Liver (tissue), 3 donors: ENCODE data around the gene TCF7L1.

Source experiments
- JUND ChIP-seq, 2 donors: IDR thresholded peaks; 2 replicates each; pipeline ENCODE4 v1.6.1; 2016; ENCODE audit warnings: antibody characterized with exemption in 2 of 2
- RAD21 ChIP-seq, 2 donors: IDR thresholded peaks; 2 replicates each; pipeline ENCODE4 v1.6.1; 2016; ENCODE audit warnings: antibody characterized with exemption in 2 of 2, mild to moderate bottlenecking in 2 of 2
- TAF1 ChIP-seq: conservative IDR thresholded peaks from 2 replicates; pipeline ENCODE4 v1.6.1; 2016; ENCODE audit warnings: antibody characterized with exemption, mild to moderate bottlenecking
- TF ChIP-seq, protein P1 (sequence below): fragments of 150-350 bp; IDR thresholded peaks from 2 replicates; pipeline ENCODE4 v1.5.1; 2017; ENCODE audit warnings: improper control_type of control experiment, low read depth, low read length; ENCODE audit not compliant: missing input control
- TF ChIP-seq, protein P2 (sequence below): IDR thresholded peaks from 2 replicates; pipeline ENCODE4 v1.6.1; 2016; ENCODE audit warnings: antibody characterized with exemption
- donor health status: healthy.
- donor health status: healthy.

- TF ChIP-seq, protein P1, sequence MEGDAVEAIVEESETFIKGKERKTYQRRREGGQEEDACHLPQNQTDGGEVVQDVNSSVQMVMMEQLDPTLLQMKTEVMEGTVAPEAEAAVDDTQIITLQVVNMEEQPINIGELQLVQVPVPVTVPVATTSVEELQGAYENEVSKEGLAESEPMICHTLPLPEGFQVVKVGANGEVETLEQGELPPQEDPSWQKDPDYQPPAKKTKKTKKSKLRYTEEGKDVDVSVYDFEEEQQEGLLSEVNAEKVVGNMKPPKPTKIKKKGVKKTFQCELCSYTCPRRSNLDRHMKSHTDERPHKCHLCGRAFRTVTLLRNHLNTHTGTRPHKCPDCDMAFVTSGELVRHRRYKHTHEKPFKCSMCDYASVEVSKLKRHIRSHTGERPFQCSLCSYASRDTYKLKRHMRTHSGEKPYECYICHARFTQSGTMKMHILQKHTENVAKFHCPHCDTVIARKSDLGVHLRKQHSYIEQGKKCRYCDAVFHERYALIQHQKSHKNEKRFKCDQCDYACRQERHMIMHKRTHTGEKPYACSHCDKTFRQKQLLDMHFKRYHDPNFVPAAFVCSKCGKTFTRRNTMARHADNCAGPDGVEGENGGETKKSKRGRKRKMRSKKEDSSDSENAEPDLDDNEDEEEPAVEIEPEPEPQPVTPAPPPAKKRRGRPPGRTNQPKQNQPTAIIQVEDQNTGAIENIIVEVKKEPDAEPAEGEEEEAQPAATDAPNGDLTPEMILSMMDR, result no peak
- TF ChIP-seq TAF1 (no peak), RAD21 (IDR thresholded peaks at IDR 0.05) (no peak), JUND (IDR thresholded peaks at IDR 0.05) (no peak)
- TF ChIP-seq, protein P2, sequence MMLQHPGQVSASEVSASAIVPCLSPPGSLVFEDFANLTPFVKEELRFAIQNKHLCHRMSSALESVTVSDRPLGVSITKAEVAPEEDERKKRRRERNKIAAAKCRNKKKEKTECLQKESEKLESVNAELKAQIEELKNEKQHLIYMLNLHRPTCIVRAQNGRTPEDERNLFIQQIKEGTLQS, result no peak
These were observed 193.4 kb downstream of the TCF7L1 start for GRCh38 chr2:85326406-85327159.
